Measurements from ENCODE around the gene CISH.
A peak's percentile ranks its signal among the peaks of the same experiment; 100 is the strongest.

CISH gene

GRCh38 chr3:50635066-50635465, 23.5 kb upstream of the CISH start:
- no peak for DNase-seq

DNA sequence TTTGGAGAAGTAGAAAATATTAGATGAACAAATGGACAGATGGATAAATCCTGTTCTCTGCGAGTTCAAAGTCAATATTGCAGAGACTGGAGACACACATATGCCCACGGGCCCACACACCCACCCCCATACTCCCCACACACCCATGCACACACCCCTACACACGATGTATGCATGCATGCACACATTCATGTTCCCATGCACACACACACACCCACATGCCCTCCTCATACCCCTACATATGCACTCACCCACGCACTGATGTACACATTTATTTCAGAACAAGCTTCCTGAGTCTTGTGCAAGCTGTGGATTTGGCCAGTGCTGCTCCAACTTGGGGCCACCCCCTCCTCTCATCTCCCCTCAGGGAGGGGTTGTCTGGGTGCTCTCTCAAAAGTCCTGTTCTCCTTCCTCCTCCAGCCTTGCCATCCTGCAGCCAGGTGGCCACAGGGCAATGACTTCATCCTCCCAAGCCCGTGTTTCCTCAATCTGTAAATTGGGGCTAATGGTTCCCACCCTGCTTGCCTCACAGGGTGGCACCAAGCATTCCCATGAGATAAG, 21.7 kb upstream of the CISH start:
- DNase-seq, result no peak

GRCh38 chr3:50632450-50632849, 20.9 kb upstream of the CISH start:
- DNase-seq, result no peak

DNA sequence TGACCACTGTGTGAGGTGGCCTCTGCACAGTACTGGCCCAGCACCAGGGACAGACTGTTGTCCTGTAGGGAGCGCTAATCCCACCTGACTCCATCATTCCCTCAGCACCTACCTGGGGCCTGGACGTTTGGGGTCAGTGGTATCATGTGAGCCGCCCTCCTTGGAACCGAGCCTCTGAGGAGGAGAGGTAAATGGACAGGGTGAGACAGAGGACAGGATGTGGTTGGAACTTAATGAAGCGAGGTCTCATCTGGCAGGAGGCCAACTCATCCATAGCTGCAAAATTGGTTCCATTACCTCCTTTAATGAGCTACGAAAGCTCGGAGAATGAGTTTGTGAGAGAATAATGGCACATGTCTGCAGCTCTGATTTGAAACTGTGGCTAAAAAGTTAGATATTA, 19.3 kb upstream of the CISH start:
- DNase-seq, result no peak

DNA sequence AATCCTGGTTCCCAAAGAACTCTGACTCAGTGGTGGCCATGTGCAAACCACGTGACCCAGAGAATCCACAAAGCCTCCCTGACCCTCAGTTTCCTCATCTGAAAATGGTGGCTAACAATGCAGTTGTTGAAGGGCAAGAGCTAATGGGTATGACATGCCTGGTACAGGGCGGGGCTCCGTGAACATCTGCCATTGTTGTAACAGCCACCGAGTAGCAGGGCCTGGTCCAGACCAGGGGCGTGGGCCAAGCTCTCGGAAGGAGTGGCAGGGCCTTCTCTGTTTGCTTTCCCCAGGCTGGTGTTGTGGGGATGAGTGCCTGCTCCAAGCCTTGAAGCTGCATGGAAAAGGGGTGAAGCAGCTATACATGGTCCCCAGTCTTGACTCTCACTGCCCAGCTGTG, 18.8 kb upstream of the CISH start:
- no peak for DNase-seq

- no peak for DNase-seq
These were observed 17.0 kb upstream of the CISH start for GRCh38 chr3:50628601-50629000.

GRCh38 chr3:50627407-50628051, 16.0 kb upstream of the CISH start:
- DNase-seq, result no peak

DNA sequence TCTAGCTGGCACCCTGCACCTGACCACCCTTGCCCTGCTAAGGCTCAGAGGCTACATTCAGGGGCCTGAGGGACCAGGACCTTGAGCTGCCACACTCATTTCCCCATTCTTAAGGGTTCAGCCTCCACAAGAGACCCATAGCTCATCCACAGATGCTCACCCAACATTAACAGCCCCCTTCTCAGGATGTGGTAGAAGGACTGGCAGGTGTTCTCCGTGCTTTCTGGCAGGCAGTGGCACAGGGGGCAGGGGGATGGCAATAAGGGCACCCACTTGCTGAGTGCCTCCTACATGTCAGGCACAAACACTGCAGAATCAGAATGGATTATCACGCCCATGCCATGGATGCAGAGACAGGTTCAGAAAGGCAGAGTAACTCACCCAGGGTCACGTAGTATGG, 14.8 kb upstream of the CISH start:
- no peak for DNase-seq

- no peak for DNase-seq
These were observed 13.9 kb upstream of the CISH start for GRCh38 chr3:50625231-50626182.

- DNase-seq, result no peak
These were observed 13.1 kb upstream of the CISH start for GRCh38 chr3:50624634-50625033.

DNA sequence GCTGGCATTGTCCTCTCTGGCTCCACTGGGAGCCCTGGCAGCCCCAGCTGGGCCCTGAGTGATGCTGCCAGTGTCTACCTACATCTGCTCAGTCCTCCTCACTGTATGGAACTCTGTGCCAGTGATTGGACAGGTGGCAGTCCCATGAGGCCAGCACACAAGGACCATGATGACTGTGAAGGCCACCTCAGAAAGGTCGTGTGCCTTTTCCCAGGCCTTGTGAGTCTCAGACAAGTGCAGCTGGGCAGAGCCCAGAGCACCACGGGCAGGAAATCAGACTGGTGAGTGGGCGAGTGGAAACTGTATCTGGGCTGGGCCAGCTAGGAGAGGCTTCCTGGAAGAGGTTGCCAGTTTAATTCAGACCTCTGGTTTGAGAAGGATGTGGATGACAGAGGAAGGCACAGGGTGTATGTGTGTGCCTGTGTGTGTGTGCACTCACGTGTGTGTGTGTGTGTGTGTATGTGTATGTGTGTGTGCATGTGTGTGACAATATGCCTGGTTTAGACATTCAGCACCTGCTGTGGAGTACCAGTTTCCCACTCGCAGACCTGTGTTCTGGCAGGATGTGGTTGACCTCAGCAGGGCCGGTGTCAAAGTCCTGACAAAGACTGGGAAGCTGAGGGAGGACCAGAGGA, 12.4 kb upstream of the CISH start:
- no peak for DNase-seq

- DNase-seq, result no peak
These were observed 11.3 kb upstream of the CISH start for GRCh38 chr3:50622881-50623280.

GRCh38 chr3:50620820-50621219, 9.2 kb upstream of the CISH start:
- DNase-seq, result no peak

DNA sequence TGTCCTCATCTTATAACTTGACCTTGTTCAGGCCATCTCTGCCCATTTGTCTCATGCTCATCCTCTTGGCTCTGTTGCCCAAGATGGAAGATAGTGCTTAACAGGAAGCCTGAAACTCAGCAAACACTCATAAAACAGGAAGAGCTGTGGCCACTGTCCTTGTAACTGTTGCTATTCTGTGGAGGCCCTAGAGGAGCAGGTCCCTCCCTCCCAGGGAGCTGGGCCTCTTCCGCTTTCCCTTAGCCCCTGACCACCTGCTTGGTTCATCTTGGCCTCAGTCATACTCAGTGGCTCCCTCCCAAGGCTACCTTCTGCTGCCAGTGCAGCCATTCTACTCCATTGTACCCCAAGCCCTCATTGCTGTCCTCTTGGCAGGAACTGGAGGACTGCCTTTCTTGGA, 8.8 kb upstream of the CISH start:
- DNase-seq, result no peak

- no peak for DNase-seq
These were observed 6.4 kb upstream of the CISH start for GRCh38 chr3:50617911-50618481.

- DNase-seq, result no peak
These were observed 5.7 kb upstream of the CISH start, which contains the start of gene MAPKAPK3 for GRCh38 chr3:50617096-50617791. Gene MAPKAPK3 (plus strand): TSS chr3:50617151. CDS start chr3:50617566, 415 bp downstream.

DNA sequence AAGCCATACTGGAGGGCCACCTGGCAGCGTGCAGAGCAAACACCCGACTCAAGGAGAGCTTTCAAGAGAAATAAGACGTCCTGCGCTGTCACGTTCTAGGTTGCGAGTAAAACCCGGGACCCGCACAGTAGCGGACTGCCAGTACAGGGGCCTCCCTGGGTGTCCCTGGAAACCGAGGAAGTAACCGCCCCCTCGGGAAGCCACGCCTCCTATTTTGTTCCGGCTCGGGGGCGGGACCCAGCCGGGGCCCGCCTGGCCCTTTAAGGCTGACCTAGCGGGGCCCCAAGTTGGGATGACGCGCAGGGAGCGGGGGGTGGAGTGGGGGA, 5.2 kb upstream of the CISH start:
- peak; percentile 84 for DNase-seq

DNA sequence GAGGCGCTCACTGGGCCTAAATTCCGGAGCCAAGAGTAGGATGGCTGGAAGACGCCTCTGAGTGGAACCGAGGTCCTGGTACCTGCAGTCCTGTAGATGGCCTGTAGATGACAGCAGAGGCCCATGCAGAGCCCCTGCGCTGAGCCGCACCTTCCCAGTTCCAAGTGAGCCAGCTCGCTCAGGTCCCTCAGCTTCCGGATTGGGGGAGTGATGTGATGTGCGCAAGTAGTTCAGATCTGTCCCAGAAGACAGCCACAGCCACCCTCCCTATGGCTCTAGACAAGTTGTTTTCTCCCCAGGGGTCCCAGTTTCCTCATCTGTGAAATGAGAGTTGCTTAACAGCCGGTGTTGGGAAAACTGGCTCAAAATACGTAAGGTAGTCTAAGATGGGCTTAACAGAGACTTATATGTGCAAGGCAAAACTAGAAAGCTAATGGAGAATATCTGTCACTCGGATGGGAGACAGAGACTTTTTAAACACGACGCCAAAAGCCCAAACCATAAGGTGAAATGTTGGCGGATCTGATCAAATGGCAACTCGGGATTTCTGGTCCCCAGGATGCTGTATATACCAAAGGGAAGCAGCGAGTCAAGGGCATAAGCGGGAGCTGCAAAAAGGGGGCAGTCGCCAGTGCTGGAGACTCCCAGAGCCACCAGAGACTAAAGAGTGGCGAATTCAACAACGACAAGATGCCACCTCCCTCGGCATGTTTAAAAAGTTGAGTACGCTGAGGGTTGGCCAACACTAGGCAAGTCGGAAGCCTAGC, 4.6 kb upstream of the CISH start:
- DNase-seq, result peak; percentile 71

GRCh38 chr3:50615190-50615589, 3.6 kb upstream of the CISH start:
- DNase-seq, result no peak

- no peak for DNase-seq
These were observed 1.6 kb upstream of the CISH start for GRCh38 chr3:50612970-50613846.

Measured in NCI-H2227 treated with DMSO at 0.1 percent for 48 hours (cell line).